Measurements from ENCODE around the gene CFAP46.

- TF ChIP-seq CTCF (IDR thresholded peaks at IDR 0.05; ENCODE audit: insufficient read depth, low read depth, low read length) (no peak), EZH2 (IDR thresholded peaks at IDR 0.05; ENCODE audit: insufficient read depth, low read length) (no peak)
These were observed 167.2 kb downstream of the CFAP46 start for GRCh38 chr10:132774902-132775863.

All from astrocyte (in vitro differentiated cells and primary cell).